Measurements from ENCODE around the gene PLEKHA6.

Gene PLEKHA6

GRCh38 chr1:204353213-204353910, 6.4 kb downstream of the PLEKHA6 start:
- DNase-seq = no peak

DNA sequence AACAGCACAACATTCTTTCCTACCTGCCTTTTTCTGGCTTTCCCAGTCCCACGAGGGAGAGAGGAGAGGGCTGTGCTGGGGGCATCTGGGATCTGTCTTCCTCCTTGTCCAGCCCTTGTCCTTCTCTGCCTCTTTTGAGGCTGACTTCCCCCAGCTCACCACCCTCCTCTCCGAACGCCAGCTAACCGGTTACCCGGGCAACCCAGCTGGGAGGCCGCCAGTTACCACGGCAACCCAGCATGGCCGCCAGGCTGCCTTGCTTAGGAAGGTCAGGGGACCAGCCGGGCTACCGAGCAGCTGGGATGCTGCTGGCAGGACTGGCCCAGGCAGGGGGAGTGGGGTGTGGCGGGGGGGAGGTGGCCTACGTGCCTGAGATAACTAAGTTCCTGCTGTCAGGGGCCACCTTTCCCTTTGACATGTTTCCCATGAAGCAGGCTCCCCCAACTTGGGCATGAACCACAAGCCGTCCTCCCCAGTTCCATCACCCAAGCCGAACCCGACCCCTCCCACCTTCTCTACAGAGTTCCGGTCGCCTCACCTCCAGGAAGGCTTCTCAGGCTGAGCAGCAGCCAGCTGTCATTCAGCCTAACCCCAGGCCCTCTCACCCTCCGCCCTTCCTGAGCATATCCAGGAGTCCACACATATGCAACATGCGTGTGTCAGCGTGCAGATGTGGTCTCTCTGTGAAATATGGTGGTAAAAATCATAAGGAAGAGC, 8.7 kb downstream of the PLEKHA6 start:
- DNase-seq = no peak

DNA sequence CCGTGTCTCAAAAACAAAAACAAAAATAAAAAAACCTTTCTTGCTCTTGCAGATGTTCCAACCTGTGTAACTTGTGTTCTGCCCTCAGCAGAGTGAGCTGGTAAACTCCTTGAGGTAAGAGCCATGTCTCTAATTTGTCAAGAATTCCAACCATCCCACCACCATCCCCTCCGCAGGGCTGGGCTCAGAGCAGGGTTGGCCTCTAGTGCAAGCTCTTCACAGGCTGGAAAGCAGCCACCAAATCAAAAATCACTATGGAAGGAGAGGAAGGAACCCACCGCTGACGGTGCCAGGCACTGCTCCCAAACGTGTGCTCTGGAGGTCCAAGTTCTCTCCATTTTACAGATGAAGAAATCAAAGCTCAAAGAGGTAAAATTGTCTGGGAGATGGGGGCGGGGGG, 9.4 kb downstream of the PLEKHA6 start:
- DNase-seq = no peak

DNA sequence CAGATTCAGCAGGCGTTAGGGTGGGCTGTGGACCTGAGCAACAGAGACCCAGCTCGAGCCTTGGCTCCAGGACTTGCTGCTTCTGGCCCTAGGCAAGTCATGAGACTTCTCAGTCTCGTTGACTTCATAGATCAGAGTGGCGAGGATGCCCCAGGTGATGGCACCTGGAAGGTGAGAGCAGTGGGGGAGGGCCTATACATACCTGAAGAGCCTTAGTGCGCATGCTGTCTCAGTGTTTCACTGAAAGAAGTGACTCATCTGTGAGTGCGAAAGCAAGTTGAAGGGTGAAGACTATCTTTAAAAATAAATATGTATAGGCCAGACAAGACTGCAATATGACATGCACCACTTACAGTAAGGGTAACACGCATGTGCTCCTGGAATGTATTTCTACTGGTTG, 10.1 kb downstream of the PLEKHA6 start:
- DNase-seq = no peak

DNA sequence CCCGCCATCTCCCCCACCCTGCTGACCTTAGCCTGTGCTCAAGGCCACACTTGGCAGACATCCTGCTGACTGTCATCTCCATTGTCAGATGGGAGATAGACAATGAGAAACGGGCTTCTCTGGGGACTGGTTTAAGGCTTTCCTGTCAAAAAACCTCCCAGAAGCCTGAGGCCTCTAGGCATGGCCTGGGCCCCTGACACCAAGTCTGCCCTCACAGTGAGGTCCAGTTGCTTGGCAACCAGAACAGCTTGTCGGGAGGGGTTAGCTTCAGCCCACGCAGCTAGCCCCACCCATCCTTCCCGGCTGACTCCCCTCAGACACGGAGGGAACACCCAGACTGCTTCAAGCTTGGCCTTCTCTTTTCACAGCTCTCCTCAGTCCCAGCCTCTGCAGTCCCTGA, 11.0 kb downstream of the PLEKHA6 start:
- DNase-seq = peak; percentile 60

DNA sequence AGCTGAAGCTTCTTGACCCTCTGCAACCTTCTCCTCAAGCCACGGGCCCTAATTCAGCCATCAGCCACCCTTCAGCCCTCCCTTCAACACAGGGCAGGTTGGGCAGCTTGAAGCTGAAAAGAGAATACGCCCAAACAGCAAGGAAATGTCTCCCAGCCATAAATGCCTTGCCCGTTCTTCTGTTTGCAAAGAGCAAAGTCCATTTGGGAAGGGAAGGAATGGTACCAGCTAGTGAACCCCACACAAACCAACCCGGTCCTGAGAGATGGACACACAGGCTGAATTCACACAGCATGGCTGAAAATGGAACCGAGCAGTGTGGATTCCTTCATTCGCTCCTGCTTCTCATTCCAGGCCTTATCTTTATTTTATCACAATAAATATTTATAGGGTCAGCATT, 11.5 kb downstream of the PLEKHA6 start:
- DNase-seq = no peak

- DNase-seq = no peak
Measured at GRCh38 chr1:204345941-204346645, 13.6 kb downstream of the PLEKHA6 start.

DNA sequence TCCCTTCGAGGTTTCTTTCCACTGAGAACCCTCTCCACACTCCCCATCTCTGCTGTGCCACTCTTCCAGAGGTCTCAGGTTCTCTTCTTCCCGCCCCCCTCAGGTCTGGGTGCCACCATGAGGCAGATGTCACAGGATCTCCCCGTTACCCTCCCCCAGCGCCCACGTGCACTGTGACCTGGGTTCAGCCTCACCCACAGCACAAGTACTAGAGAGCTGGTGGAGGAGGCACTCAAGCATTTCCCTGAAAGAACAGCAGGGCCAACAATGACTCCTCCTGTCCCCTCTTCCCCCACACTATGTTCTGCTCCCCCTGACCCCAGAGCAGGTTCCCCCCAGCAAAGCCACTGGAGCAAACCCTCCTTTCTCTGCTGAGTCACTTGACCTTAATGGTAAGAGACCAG, 14.3 kb downstream of the PLEKHA6 start:
- DNase-seq = no peak

DNA sequence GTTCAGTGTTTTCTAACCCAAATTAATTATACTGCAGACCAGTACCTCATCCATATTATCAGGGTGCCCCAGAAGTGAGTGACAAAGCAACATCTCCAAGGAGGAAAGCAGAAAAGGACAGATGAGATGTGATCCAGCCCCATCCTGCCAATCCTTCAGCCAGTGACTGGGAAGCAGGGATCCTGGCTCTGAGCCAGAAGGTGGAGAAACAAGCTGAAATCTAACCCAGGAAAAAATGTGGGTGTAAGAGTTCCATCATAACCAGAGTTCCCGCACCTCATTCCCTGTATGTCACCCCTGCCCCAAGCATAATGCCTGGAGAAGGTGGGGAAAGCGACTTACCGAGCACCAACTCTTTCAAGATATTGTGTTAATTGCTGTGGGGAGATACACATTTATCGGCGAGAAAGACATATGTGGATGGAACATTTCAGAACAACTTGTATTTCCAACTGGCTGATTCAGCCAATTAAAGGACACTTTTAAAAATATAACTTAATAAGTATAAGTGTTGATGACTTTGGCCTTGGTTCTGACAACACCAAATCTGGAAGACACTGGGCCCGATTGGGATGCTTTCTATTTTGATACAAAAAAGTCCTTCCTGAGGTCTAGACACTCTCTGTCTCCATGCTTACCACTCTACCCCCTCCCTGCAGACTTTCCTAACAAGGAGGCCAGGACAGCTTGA, 14.9 kb downstream of the PLEKHA6 start:
- DNase-seq = no peak

DNA sequence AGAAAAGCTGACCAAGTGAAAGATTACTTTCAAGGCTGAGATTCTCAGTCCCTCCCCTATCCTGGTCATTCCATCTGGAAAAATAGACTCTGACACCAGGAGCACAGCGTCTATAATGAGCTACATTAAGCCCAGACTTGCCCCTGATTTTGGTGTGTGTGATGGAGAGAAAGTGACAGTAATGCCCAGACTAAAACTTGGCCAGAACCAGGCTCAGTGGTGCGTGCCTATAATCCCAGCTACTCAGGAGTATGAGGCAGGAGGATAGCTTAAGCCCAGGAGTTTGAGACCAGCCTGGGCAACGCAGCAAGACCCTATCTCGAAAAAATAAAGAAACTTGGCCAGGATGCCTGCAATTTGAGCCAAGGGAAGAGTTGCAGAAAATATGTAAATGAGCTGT, 15.9 kb downstream of the PLEKHA6 start:
- no peak for DNase-seq

DNA sequence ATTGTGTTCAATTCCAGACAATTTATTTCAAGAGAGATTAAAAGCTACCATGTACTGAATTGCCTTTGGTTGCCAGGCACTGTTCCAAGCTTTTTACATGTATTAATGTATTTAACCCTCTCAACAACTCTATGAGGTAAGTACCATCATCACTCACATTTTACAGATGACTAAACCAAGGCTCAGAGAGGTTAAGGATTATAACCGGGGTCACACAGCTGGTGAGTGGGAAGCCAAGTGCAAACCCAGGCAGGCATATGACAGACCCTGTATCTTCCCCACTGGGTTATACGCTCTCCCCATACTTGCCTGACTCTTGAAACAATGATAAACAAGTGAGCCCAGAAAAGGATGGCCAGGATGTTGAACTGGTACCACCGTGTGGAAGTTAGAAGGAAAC, 16.5 kb downstream of the PLEKHA6 start:
- no peak for DNase-seq

- DNase-seq = no peak
Measured at GRCh38 chr1:204342310-204342709, 17.4 kb downstream of the PLEKHA6 start.

DNA sequence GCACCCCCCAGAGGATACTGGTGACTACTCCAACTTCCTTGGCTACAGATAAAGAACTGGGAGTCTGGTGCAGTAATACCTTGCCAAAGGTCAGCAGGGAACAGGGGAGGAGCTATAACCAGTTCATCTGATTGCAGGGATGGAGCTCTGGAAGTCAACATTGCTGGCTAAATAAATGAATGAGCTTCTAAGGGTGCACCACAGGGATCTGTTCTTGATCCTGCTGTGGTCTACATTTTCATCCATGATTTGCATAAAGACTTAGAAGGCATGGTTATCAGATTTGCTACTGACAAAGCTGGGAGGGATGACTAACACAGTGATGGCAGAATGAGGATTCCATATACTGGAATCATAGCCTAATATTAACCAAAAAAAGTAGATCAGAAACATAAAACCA, 18.3 kb downstream of the PLEKHA6 start:
- no peak for DNase-seq

GRCh38 chr1:204340081-204340889, 19.4 kb downstream of the PLEKHA6 start:
- DNase-seq = no peak

GRCh38 chr1:204339541-204339940, 20.2 kb downstream of the PLEKHA6 start:
- no peak for DNase-seq

GRCh38 chr1:204338997-204339396, 20.7 kb downstream of the PLEKHA6 start:
- no peak for DNase-seq

- DNase-seq = no peak
Measured at GRCh38 chr1:204338360-204338759, 21.4 kb downstream of the PLEKHA6 start.

GRCh38 chr1:204337583-204337982, 22.1 kb downstream of the PLEKHA6 start:
- DNase-seq = no peak

GRCh38 chr1:204337036-204337429, 22.7 kb downstream of the PLEKHA6 start:
- DNase-seq = no peak

DNA sequence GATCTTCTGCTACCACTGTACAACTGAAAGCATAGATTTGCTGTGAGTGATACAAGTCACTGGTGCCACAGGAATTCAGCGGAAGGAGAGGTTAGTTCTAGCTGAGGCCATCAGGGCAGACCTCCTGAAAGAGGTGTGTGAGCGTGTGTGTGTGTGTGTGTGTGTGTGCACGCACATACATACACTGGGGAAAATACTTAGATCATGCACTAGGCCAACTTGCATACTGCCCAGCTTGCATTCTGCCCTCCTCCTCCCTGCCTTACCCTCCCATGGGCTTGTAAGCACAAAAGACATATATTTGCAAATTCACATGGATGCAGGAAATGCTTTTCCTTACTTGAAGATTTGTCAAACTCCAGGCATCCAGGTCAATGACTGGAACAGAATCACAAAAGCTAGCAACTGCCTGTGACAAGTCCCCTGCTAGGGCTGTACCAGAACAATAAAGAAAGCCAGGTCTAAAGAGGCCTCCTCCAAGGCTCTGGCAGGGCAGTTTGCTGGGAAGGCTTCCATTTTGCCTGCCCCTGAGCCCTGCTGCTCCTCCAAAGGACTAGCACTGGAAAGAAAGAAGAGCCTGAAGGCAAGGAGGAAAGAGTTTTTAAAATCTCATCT, 23.2 kb downstream of the PLEKHA6 start:
- no peak for DNase-seq

DNA sequence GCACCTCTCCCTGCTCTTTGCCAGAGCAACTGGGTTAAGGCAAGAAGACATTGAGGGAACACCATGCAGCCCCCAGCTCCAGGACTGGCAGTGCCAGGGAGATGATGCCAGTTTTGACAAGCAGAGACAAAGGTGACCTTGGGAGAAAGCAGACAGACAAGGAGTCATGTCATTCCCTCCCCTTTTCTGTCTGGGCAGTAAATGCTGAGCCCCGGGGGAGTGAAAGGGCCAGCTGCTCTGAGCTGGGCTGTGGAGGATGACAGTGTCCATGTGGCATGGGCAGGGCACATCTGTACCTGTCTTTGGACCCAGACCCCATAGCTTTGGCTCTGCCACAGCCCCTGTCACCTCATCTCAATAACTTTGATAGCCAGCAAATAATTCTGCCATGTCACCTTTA, 24.2 kb downstream of the PLEKHA6 start:
- DNase-seq = no peak

- no peak for DNase-seq
Measured at GRCh38 chr1:204335085-204335484, 24.6 kb downstream of the PLEKHA6 start.
